ENCODE measurements around the gene CFHR1. TPM values are rescaled to one million over a fixed set of nuclear protein-coding genes. Genes with fewer than 3 reads are reported as not detected.
"Not testable (repeated sequence)": the region's sequence is repeated elsewhere in the genome, so short reads cannot be mapped to it uniquely, and the experiment has no call there.

Gene CFHR1
- total RNA-seq, 4 donors from 2014 or later, result not detected

- TF ChIP-seq CTCF (IDR thresholded peaks at IDR 0.05) (no peak), POLR2A (IDR thresholded peaks at IDR 0.05) (no peak)
- no peak for DNase-seq (ENCODE audit: low spot score in 2 of 2)
- H3K4me3 ChIP-seq (ENCODE audit: low read depth, poor library complexity, severe bottlenecking), result no peak overlapping the region
- intact Hi-C loops (cut with DNase I; ENCODE audit: low total_unique reads), result no loop called here
- 25 to 50% methylated on average over 2 of the region's 2 CpGs for WGBS, 2 donors
Observed at GRCh38 chr1:196797891-196798290, 21.6 kb upstream of the CFHR1 start.

GRCh38 chr1:196801920-196802319 is 17.6 kb upstream of the CFHR1 start:
- intact Hi-C loops (cut with DNase I; ENCODE audit: low total_unique reads); DNase-seq (ENCODE audit: low spot score in 2 of 2); H3K4me3 ChIP-seq (ENCODE audit: low read depth, poor library complexity, severe bottlenecking): not testable (repeated sequence)
- WGBS, 2 donors, result 71 to 88% methylated on average over 1 of the region's 1 CpG

DNA sequence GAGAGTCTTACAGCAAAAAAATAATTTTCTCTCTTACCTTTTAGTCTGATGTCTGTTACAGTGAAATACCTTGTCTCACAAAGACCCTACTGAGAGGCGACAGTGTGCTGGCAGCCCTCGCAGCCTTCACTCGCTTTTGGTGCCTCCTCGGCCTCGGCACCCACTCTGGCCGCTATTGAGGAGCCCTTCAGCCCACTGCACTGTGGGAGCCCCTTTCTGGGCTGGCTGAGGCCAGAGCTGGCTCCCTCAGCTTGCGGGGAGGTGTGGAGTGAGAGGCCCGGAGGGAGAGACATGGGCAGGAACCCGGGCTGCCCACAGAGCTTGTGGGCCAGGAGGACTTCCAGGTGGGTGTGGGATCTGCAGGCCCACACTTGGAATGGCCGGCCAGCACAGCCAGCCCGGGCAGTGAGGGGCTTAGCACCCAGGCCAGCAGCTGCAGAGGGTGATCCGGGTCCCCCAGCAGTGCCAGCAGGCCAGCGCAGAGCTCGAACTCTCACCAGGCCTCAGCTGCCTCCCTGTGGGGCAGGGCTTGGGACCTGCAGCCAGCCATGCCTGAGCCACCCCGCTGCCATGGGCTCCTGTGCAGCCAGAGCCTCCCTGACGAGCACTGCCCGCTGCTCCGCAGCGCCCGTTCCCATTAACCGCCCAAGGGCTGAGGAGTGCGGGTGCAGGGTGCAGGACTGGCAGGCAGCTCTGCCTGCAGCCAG is 10.8 kb upstream of the CFHR1 start:
- DNase-seq (ENCODE audit: low spot score in 2 of 2), result no peak
- intact Hi-C loops (cut with DNase I; ENCODE audit: low total_unique reads), result no loop called here
- H3K4me3 ChIP-seq (ENCODE audit: low read depth, poor library complexity, severe bottlenecking), result no peak overlapping the region
- 93 to 100% methylated on average over 1 to 6 of the region's 22 CpGs for WGBS, 2 donors
- no peak for TF ChIP-seq POLR2A (IDR thresholded peaks at IDR 0.05)
- no peak for TF ChIP-seq CTCF (IDR thresholded peaks at IDR 0.05)

DNA sequence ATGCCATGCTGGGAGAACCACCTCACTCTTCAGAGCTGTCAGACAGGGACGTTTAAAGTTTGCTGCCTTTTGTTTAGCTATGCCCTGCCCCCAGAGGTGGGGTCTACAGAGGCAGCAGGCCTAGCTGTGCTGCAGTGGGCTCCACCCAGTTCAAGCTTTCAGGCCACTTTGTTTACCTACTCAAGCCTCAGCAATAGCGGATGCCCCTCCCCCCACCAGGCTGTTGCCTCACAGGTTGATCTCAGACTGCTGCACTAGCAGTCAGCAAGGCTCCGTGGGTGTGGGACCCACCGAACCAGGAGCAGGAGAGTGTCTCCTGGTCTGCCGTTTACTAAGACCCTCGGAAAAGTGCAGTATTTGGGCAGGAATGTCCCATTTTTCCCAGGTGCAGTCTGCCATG is 2.1 kb upstream of the CFHR1 start:
- intact Hi-C loops (cut with DNase I; ENCODE audit: low total_unique reads); DNase-seq (ENCODE audit: low spot score in 2 of 2); H3K4me3 ChIP-seq (ENCODE audit: low read depth, poor library complexity, severe bottlenecking): not testable (repeated sequence)
- WGBS, 2 donors, result 20 to 63% methylated on average over 1 to 3 of the region's 6 CpGs

DNA sequence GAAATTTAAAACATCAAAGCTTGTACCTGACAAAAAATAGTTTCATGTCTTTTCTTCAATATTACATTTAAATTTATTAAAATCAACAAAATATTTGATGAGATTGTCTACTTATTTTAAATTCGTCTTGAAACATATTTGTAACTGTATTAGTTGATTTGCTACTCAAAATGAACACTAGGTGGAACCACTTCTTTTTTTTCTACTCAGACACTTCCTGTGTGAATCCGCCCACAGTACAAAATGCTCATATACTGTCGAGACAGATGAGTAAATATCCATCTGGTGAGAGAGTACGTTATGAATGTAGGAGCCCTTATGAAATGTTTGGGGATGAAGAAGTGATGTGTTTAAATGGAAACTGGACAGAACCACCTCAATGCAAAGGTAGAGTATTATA is 8.3 kb downstream of the CFHR1 start:
- 1 to 5% methylated on average over 4 of the region's 4 CpGs for WGBS, 2 donors
- H3K4me3 ChIP-seq (ENCODE audit: low read depth, poor library complexity, severe bottlenecking); intact Hi-C loops (cut with DNase I; ENCODE audit: low total_unique reads); DNase-seq (ENCODE audit: low spot score in 2 of 2): not testable (repeated sequence)

GRCh38 chr1:196849613-196850492 is 30.3 kb downstream of the CFHR1 start:
- DNase-seq (ENCODE audit: low spot score in 2 of 2); H3K4me3 ChIP-seq (ENCODE audit: low read depth, poor library complexity, severe bottlenecking): not testable (repeated sequence)
- WGBS, 2 donors, result 79 to 85% methylated on average over 2 of the region's 4 CpGs
- intact Hi-C loops (cut with DNase I; ENCODE audit: low total_unique reads), result loop anchor here (10.0 kb wide), 1 partner anchor 295 kb away; the partner anchor contains the start of gene ASPM

GRCh38 chr1:196856053-196856452 is 36.5 kb downstream of the CFHR1 start:
- H3K4me3 ChIP-seq (ENCODE audit: low read depth, poor library complexity, severe bottlenecking), result no peak overlapping the region
- DNase-seq (ENCODE audit: low spot score in 2 of 2), result no peak
- WGBS, 2 donors, result 84% methylated on average over 6 of the region's 6 CpGs
- TF ChIP-seq CTCF (IDR thresholded peaks at IDR 0.05), result no peak
- TF ChIP-seq POLR2A (IDR thresholded peaks at IDR 0.05), result no peak
- intact Hi-C loops (cut with DNase I; ENCODE audit: low total_unique reads), result no loop called here

Data from lower leg skin (tissue), 4 donors.